Activated naive CD4-positive, alpha-beta T cell treated with anti-CD3 and anti-CD28 coated beads, Interleukin-2, amount 10 ng/mL, durations not matched to agents 7 days and 5 days (primary cell): ENCODE data around the gene FRAT1.
"Not testable (repeated sequence)": the region's sequence is repeated elsewhere in the genome, so short reads cannot be mapped to it uniquely, and the experiment has no call there.

Experiments
- CTCF ChIA-PET: fragments of 350-600 bp; sonication (Branson Sonifier 250); formaldehyde crosslinking; loops from one replicate; lab custom pipeline; 2021; ENCODE audit warnings: antibody characterized with exemption; lab: Charles Lee
- DNase-seq: peaks from one replicate; pipeline ENCODE4 v3.0.0-alpha.2; 2020
- H3K27ac Mint-ChIP-seq: one replicate; pipeline ENCODE4 v1.8.0; 2021; ENCODE audit warnings: mild to moderate bottlenecking, moderate library complexity, mixed read lengths
- H3K27me3 Mint-ChIP-seq: one replicate; pipeline ENCODE4 v1.8.0; 2021; ENCODE audit warnings: mild to moderate bottlenecking, mixed read lengths
- H3K36me3 Mint-ChIP-seq: one replicate; pipeline ENCODE4 v1.8.0; 2021; ENCODE audit warnings: mixed read lengths
- H3K4me1 Mint-ChIP-seq: one replicate; pipeline ENCODE4 v1.8.0; 2021; ENCODE audit warnings: mixed read lengths
- H3K4me3 Mint-ChIP-seq: one replicate; pipeline ENCODE4 v1.8.0; 2021; ENCODE audit warnings: mild to moderate bottlenecking, moderate library complexity, mixed read lengths
- H3K9me3 Mint-ChIP-seq: one replicate; pipeline ENCODE4 v1.8.0; 2021; ENCODE audit warnings: mixed read lengths

The FRAT1 gene

DNA sequence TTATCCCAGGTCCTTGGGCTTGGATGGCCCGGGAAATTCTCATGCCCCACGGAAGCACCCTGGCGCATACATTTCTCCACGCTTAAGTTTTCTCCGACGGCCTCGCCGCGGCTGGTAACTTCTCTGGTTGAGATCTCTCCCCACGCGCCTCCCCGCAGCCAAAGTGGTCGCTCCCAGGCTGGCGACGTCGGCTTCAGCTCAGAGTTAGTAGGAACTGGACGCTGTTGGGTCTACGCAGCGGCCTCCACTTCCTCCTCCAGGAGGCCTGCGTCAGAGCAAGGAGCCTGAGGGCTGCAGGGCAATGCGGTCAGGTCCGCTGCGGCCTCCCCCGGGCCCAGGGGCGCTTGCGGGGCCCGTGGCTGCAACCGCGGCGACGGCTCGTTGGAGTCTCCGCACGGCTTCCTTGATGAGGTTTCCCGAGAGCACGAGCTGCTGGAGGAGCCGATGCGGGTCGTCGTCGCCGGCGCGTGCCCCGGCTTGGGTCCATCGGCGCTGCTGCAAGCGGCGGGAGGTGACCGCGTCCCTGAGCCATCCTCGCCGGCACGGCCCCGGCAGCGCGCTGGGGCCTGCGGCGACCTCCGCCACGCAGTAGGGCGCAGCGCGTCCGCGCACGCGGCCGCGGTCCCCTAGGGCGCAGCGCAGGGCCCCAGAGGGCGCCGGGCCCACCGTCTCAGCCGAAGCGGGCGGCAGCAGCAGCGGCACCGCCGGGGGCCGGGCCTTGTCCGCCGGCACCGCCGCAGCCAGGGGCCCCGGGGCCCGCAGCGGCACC is 14.7 kb downstream of the FRAT1 start:
- H3K4me1 Mint-ChIP-seq, result peaks cover 42% of the 10 kb centered on the region
- no peaks in the 10 kb centered on the region for H3K9me3 Mint-ChIP-seq
- H3K27me3 Mint-ChIP-seq, result peaks cover 31% of the 10 kb centered on the region
- CTCF ChIA-PET, result interaction anchor here (0.6 to 3.3 kb wide), 9 partner anchors 12 to 261 kb away, joined by 3 to 18 read pairs (median 4); partner anchors contain the start of gene FRAT1
- peak overlapping the region; percentile 87 for H3K27ac Mint-ChIP-seq
- peak; percentile 61 for DNase-seq
- peak overlapping the region; percentile 81 for H3K4me3 Mint-ChIP-seq
- peaks cover 20% of the 10 kb centered on the region for H3K36me3 Mint-ChIP-seq

DNA sequence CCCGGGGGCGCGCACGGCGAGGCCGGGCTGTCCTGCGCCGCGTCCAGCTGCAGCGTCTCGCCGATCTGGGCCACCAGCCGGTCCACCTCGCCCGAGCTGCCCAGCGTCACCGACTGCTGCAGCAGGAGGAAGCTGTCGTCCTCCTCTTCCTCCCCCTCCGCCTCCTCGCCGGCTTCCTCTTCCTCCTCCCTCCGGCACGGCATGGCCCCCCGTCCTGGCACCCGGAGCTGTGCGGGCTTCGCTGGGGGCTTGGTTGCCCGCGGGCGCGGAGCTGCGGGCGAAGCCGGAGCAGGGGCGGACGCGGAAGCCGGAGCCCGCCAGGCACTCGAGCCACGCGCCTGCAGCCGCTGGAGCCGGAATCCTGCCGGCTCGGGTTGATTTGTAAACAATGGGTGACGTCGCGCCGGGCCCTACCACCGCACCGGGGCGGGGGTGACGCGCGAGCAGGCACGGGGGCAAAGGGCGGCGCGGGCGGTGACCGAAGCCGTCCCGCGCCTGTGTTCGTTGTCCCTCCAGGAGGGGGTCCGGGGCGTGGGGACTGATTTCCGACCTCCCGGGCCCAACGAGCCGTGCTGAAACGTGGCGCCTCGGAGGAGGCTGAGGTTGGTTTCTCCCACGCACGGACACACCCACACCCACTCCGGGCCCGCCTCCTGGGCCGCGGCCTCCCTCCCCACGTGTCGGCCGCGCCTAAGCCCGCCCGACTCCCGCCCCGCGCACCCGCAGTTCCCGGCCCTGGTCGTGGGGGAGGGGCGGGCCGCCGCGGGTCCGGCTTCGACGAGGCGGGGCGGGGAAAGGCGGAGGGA is 15.5 kb downstream of the FRAT1 start, which contains the start of gene FRAT2:
FRAT2 (minus strand) TSS at position 360 of the 806 bp plus-strand sequence; CDS start at position 203, 157 bp downstream.
- Mint-ChIP-seq H3K4me1 (peaks cover 36% of the 10 kb centered on the region), H3K4me3 (peak within 1 kb of the TSS; percentile 81), H3K9me3 (no peaks in the 10 kb centered on the region), H3K27me3 (peaks cover 37% of the 10 kb centered on the region), H3K36me3 (peaks cover 19% of the 10 kb centered on the region), H3K27ac (peak within 1 kb of the TSS; percentile 89)
- peak; percentile 91 for DNase-seq
- CTCF ChIA-PET, result interaction anchor here (1.1 to 1.8 kb wide), 4 partner anchors 13 to 99 kb away, joined by 3 to 5 read pairs (median 4); no protein-coding TSS in a partner anchor

- Mint-ChIP-seq H3K4me1 (peaks cover 31% of the 10 kb centered on the region), H3K9me3 (no peaks in the 10 kb centered on the region), H3K27me3 (peaks cover 37% of the 10 kb centered on the region), H3K27ac (peak overlapping the region; percentile 67), H3K36me3 (peaks cover 15% of the 10 kb centered on the region), H3K4me3 (peak overlapping the region; percentile 48)
- DNase-seq, result peak; percentile 30
- CTCF ChIA-PET, result no interaction called here
Observed at GRCh38 chr10:97335188-97335619, 16.1 kb downstream of the FRAT1 start.

GRCh38 chr10:97336006-97336405 is 16.9 kb downstream of the FRAT1 start:
- Mint-ChIP-seq H3K27ac (peak overlapping the region; percentile 45), H3K4me1 (peaks cover 29% of the 10 kb centered on the region), H3K4me3 (peak overlapping the region; percentile 56), H3K9me3 (no peaks in the 10 kb centered on the region), H3K27me3 (peaks cover 44% of the 10 kb centered on the region), H3K36me3 (peaks cover 14% of the 10 kb centered on the region)
- CTCF ChIA-PET, result no interaction called here
- no peak for DNase-seq

DNA sequence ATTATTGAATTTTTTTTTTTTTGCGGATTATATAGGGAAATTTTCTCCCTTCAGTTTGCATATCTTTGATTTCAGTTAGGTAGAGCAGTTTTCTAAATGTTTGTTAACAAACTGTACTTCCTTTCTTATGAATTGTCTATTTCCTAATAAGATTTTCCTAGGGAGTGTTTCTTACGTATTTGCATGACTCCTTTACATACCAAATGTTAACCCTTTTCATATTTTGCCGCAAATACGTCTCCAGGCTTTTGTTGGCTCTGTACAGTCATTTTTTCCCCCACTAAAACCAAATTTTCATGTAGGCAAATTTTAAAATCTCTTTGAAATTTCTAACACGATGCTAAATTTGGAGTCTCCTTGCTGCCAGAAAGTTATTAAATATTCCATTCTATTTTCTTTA is 17.4 kb downstream of the FRAT1 start:
- Mint-ChIP-seq H3K27ac (no peak overlapping the region), H3K27me3 (peaks cover 49% of the 10 kb centered on the region), H3K4me3 (no peak overlapping the region), H3K4me1 (peaks cover 24% of the 10 kb centered on the region), H3K36me3 (peaks cover 11% of the 10 kb centered on the region), H3K9me3 (no peaks in the 10 kb centered on the region)
- no peak for DNase-seq
- CTCF ChIA-PET, result no interaction called here

DNA sequence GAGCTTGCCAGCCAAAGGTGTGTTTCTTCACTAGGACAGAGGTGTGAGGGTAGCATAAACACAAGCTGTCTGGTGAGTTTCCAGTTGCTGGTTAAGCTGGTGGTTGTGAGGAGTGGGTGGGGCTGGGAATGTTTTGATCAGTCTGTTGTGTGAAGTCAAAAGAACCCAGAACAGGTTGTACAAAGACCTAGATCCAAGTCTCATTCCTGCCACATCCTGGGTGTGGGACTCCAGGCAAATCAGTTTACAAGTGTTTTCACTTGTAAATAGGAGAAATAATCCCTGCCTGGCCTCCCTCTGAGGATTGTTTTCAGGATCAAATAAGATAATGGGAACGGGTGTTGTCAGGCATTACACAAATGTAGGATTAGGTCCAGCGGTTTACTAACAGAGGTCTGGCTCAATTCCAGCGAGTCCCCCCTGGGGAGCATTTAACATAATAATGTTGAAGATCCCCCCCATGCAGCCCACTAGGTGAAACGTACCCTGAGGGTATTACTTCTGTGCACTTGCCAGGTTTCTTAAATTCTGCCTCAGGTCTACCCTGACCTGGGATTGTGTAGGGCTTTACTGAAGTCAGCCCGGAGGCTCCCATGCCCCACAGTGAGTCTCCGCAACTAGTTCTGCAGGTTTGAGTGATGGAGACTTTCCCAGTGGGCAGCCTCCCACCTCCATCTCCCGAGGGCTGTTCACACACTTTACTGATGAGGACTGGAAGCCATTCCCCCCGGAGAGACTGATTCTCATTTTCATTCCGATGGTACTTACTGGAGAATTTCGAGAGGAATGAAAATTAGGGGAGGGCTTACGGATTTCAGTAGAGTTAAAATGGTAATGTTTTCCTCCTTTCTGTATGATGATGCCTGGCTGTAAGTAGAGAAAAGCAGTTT is 18.1 kb downstream of the FRAT1 start:
- H3K36me3 Mint-ChIP-seq, result peaks cover 10% of the 10 kb centered on the region
- H3K27me3 Mint-ChIP-seq, result peaks cover 56% of the 10 kb centered on the region
- no peak for DNase-seq
- H3K9me3 Mint-ChIP-seq, result no peaks in the 10 kb centered on the region
- no peak overlapping the region for H3K4me3 Mint-ChIP-seq
- CTCF ChIA-PET, result no interaction called here
- H3K27ac Mint-ChIP-seq, result no peak overlapping the region
- H3K4me1 Mint-ChIP-seq, result peaks cover 19% of the 10 kb centered on the region

DNA sequence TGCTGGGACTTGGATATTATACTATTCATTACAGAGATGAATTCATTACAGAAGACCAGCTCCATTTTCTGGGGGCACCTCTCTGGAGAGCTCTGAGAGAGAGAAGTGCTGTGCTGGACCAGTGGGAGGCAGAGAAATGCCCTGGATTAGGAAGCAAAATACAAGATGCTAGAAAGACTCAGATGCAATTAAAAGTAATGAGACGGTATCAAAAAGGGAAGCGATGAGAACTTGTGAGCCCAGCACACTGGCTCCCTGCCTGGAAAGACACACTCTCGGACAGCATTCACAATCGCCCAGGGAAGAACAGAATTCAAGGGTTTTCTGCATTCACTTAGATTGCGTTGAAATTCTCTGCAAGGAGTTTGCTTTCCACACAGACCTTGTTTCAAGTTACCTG is 19.0 kb downstream of the FRAT1 start:
- CTCF ChIA-PET, result interaction anchor here (0.6 kb wide), 1 partner anchor 141 kb away, joined by 3 read pairs; no protein-coding TSS in a partner anchor

GRCh38 chr10:97341416-97341815 is 22.3 kb downstream of the FRAT1 start:
- Mint-ChIP-seq H3K27me3 (peaks cover 60% of the 10 kb centered on the region), H3K9me3 (no peaks in the 10 kb centered on the region), H3K4me3 (no peak overlapping the region), H3K4me1 (no peaks in the 10 kb centered on the region), H3K27ac (no peak overlapping the region), H3K36me3 (no peaks in the 10 kb centered on the region)
- CTCF ChIA-PET, result interaction anchor here (0.6 kb wide), 1 partner anchor 63 kb away, joined by 3 read pairs; no protein-coding TSS in a partner anchor
- DNase-seq, result no peak

More for the DNA sequence above, 19.0 kb downstream of the FRAT1 start:
- peaks cover 4% of the 10 kb centered on the region for H3K36me3 Mint-ChIP-seq
- H3K4me1 Mint-ChIP-seq, result peaks cover 11% of the 10 kb centered on the region
- H3K9me3 Mint-ChIP-seq, result no peaks in the 10 kb centered on the region
- no peak overlapping the region for H3K27ac Mint-ChIP-seq
- H3K27me3 Mint-ChIP-seq, result peaks cover 62% of the 10 kb centered on the region
- no peak overlapping the region for H3K4me3 Mint-ChIP-seq
- DNase-seq, result no peak

GRCh38 chr10:97343664-97344063 is 24.6 kb downstream of the FRAT1 start:
- H3K4me1 Mint-ChIP-seq, H3K9me3 Mint-ChIP-seq, DNase-seq, H3K36me3 Mint-ChIP-seq, H3K27ac Mint-ChIP-seq, H3K4me3 Mint-ChIP-seq: not testable (repeated sequence)
- CTCF ChIA-PET, result interaction anchor here (0.6 to 0.7 kb wide), 2 partner anchors 11 to 432 kb away, joined by 3 read pairs; no protein-coding TSS in a partner anchor
- peaks cover 40% of the 10 kb centered on the region for H3K27me3 Mint-ChIP-seq

DNA sequence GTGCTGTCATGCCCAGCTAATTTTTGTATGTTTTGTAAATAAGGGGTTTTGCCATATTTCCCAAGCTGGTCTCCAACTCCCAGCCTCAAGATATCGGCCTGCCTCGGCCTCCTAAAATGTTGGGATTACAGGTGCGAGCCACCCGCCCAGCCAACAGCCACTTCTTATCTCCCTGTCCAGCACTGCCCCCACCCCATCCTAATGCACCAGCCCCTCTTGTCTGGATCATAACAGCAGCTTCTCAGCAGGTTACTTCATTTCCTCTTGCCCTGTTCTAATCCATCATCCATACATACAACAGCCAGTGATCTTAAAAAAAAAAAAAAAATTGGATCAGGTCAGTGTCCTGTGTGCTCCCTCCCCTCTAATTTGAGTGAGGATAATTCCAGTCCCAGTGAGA is 28.2 kb downstream of the FRAT1 start:
- Mint-ChIP-seq H3K4me3 (no peak overlapping the region), H3K36me3 (no peaks in the 10 kb centered on the region), H3K27ac (no peak overlapping the region), H3K27me3 (peaks cover 12% of the 10 kb centered on the region), H3K9me3 (no peaks in the 10 kb centered on the region), H3K4me1 (no peaks in the 10 kb centered on the region)
- CTCF ChIA-PET, result no interaction called here
- DNase-seq, result no peak

GRCh38 chr10:97349752-97350513 is 30.9 kb downstream of the FRAT1 start:
- Mint-ChIP-seq H3K4me1 (no peaks in the 10 kb centered on the region), H3K27ac (no peak overlapping the region), H3K9me3 (no peaks in the 10 kb centered on the region), H3K4me3 (no peak overlapping the region), H3K27me3 (peaks cover under 1% of the 10 kb centered on the region), H3K36me3 (no peaks in the 10 kb centered on the region)
- no peak for DNase-seq
- CTCF ChIA-PET, result interaction anchor here (0.6 kb wide), 2 partner anchors 26 to 73 kb away, joined by 3 read pairs; no protein-coding TSS in a partner anchor

- H3K27me3 Mint-ChIP-seq, result no peaks in the 10 kb centered on the region
- H3K27ac Mint-ChIP-seq, result no peak overlapping the region
- H3K9me3 Mint-ChIP-seq, result no peaks in the 10 kb centered on the region
- DNase-seq, result no peak
- CTCF ChIA-PET, result interaction anchor here (0.6 to 2.6 kb wide), 2 partner anchors 10 to 75 kb away, joined by 3 to 9 read pairs; no protein-coding TSS in a partner anchor
- H3K4me3 Mint-ChIP-seq, result no peak overlapping the region
- H3K4me1 Mint-ChIP-seq, result peaks cover 4% of the 10 kb centered on the region
- H3K36me3 Mint-ChIP-seq, result peaks cover 11% of the 10 kb centered on the region
Observed at GRCh38 chr10:97353945-97354344, 34.9 kb downstream of the FRAT1 start.

GRCh38 chr10:97355571-97355975 is 36.5 kb downstream of the FRAT1 start:
- no peaks in the 10 kb centered on the region for H3K9me3 Mint-ChIP-seq
- no peak overlapping the region for H3K4me3 Mint-ChIP-seq
- peak; percentile 35 for DNase-seq
- peaks cover 4% of the 10 kb centered on the region for H3K4me1 Mint-ChIP-seq
- H3K27ac Mint-ChIP-seq, result no peak overlapping the region
- peaks cover 11% of the 10 kb centered on the region for H3K36me3 Mint-ChIP-seq
- CTCF ChIA-PET, result interaction anchor here (0.6 to 2.6 kb wide), 2 partner anchors 77 to 157 kb away, joined by 3 to 9 read pairs; no protein-coding TSS in a partner anchor
- H3K27me3 Mint-ChIP-seq, result no peaks in the 10 kb centered on the region
